EH (cell line): ENCODE measurements around the gene GSTP1.
"Not testable (repeated sequence)": the region's sequence is repeated elsewhere in the genome, so short reads cannot be mapped to it uniquely, and the experiment has no call there.

Source experiments
- DNase-seq: peaks from one replicate; pipeline ENCODE4 v3.0.0-alpha.2; 2015; ENCODE audit warnings: low read depth

The GSTP1 gene

DNA sequence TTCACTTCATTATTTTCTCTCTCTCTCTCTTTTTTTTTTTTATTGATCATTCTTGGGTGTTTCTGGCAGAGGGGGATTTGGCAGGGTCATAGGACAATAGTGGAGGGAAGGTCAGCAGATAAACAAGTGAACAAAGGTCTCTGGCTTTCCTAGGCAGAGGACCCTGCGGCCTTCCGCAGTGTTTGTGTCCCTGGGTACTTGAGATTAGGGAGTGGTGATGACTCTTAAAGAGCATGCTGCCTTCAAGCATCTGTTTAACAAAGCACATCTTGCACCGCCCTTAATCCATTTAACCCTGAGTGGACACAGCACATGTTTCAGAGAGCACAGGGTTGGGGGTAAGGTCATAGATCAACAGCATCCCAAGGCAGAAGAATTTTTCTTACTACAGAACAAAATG lies 13.8 kb downstream of the GSTP1 start:
- not testable (repeated sequence) for DNase-seq

DNA sequence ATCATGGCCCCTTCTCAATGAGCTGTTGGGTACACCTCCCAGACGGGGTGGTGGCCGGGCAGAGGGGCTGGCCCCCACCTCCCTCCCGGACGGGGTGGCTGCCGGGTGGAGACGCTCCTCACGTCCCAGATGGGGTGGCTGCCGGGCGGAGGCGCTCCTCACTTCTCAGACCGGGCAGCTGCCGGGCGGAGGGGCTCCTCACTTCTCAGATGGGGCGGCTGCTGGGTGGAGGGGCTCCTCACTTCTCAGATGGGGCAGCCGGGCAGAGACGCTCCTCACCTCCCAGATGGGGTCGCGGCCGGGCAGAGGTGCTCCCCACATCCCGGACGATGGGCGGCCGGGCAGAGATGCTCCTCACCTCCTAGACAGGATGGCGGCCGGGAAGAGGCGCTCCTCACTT lies 14.4 kb downstream of the GSTP1 start:
- not testable (repeated sequence) for DNase-seq

DNA sequence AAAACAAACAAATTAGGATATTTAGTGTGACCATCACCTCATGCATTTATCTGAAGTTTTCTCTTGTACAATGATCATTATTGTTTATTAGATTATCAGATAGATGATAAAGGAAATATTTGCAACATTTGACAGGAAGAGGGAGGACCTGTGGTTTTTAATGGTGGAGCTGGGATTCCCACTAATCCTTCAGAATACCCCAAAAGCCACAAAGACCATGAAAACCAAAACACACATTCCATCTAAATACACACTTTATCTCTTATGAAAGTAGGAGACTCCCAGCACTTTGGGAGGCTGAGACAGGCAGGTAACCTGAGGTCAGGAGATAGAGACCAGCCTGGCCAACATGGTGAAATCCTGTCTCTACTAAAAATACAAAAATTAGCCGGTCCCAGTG lies 15.5 kb downstream of the GSTP1 start:
- DNase-seq = no peak

DNA sequence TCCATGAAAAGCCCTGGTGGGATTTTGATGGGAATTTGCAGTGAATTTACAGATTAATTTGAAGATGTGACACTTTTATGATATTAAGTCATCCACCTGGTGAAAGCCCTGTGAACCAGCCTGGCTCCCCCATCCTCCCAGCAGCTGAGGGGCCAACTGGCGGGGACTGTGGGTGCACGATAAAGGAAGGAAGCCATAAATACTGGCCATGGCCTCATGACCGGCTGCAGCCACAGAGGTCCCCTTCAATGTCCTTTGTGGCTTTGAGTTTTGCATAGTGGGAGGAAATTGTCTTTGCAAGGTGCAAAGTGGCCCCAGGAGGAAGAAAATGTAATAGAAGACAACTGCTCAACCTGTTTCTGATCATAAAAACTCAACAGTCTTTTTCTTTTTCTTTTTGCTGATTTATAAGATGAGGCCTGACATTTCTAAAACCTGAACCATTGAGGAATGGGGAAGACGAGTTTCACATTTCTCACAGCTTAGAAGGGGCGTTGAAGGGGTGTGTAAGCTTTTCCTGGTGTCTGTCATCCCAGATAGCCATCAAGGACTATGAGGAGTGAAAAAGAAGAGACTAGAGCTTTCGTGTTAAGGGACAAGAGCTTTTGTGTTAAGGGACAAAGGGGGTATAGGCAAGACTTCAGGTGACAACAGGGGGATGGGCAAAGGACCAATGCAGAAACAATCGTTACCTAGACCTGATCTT lies 16.9 kb downstream of the GSTP1 start:
- no peak for DNase-seq

DNA sequence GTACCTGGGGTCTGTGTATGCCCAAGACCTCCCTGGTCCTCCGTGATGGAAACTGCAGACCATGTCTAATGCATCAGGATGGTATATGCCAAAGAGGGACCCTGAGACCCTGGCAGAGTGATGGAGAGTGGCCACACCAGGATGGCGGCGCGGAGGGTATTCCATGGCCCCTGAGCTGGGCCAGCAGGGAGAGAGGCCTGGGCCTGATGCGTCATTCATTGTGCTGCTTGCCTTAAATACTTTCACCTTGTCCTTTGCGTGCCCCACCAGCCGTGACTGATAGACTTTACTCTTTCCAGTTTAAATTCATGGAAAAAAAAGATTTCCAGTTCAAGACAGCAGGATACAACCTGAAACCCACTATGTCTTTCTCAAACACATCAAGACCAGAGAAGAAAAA lies 17.5 kb downstream of the GSTP1 start:
- DNase-seq = no peak

DNA sequence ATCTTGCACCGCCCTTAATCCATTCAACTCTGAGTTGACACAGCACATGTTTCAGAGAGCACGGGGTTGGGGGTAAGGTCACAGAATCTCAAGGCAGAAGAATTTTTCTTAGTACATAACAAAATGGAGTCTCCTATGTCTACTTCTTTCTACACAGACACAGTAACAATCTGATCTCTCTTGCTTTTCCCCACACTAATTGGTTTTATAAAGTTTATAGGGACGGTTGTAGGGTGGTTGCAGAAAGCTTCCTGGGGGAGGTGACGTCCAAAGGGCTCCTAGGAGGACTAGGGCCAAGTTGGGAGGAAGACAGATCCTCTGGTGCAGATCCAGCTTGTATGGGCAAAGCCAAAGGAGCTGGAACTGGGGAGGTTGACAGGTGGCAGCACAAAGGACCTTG lies 20.5 kb downstream of the GSTP1 start:
- not testable (repeated sequence) for DNase-seq

DNA sequence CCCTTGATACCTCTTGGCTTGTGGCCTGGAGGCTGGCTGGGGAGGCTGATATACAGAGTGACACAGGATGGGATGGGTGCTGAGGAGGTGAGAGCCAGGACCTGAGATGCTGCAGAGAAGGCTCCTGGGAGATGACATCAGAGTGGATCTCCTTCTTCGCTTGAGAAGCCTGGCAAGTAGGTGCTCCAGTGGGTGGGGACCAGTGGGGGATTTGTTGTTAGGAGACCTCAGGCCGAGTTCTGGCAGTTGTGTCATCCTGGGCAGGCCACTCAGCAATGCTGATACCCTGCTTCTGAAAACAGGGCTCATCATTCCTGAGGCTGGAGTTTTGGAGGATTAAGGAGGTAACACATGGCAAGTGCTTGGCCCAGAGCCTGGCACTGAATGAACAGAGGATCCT lies 21.2 kb downstream of the GSTP1 start:
- no peak for DNase-seq

DNA sequence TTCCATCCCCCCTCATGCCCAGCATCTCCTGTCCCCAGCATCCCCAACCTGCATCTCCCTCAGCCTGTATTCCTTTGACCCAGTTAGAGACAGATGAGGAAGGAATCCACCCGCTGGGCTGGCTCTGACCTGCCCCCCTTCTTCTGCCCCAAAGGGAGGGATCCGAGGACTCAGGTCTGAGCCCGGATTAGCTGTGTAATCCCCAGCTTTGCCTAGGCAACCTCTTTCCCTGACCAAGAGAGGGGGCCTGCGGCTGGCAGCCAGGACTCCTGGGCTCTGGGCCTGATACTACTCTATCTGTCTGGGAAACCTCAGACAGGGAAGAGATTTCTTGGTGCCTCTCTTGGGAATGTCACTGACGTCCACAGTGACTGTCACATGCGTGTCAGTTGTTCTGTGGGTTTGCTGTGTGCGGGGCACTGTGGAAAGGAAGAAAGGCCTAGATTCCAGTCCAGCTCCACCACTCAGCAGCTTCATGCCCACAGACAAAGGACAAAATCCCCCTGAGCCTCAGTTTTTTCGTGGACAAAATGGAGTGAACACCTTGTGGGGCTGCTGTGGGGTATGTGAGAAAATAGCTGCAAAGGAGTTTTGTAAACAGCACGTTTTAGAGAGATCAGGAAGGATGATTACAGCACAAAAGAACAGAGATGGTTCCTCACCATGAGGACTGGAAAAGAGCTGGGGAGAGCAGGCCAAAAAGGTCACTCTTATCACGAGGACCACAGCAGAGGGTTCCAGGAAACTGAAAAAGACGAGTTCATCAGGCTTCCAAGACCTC lies 21.8 kb downstream of the GSTP1 start:
- no peak for DNase-seq

DNA sequence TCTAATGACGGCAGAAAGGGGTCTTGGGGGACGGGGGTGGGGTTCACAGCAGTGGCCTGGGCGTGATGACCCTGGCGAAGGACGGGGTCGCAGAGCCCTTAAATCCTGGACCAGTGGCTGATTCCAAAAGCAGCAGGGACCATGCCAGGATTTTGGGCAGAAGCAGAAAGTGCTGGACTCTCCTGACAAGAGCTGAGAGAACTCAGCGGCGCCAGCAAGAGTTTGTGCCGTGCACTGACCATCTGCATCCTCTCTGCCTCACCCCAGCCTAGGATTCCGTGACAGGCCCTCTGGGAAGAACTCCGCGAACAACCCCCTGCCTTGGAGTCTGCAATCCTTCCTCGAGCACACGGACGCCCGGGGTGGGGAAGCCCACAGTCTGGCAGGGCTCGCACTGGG lies 22.5 kb downstream of the GSTP1 start:
- DNase-seq = peak; percentile 39

DNA sequence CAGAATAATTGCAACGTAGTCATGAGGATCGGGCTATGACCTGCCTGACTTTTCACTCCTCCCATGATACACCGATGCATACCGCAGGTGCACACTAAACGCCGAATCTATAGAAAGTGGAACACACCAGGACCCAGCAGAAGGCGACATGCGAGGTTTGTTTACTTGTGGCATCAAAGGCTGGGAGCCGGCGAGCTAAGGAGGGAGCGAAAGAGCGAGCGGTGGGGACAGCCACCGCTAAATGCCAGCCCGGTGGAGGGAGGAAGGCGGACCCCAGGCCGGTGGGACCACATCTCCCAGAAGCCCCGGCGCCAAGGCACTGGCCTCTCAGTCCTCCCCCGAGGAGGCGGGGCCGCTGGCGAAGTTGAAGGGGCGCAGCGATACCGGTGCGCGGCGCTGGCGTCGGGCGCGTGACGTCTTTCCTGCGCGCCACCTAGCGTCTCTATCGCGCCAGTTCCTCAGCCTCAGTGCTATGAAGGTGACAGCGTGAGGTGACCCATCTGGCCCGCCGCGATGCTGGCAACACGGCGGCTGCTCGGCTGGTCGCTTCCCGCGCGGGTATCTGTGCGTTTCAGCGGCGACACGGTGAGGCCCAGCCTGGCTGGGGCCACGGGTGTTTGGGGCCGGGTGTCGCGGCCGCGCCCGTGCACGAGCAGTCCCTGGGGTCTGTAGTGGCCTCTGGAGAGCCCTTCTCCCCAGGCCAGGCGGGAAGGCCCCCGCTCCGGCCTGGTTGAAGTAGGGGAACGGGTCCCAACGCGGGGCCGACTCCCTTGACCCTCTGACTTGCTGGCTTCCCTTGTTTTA lies 23.1 kb downstream of the GSTP1 start, which contains the start of gene NDUFV1:
Gene NDUFV1, plus strand, starts transcription at position 445 of the 804 bp plus-strand sequence. Its CDS starts 69 bp downstream, at position 514.
- DNase-seq = peak; percentile 93

DNA sequence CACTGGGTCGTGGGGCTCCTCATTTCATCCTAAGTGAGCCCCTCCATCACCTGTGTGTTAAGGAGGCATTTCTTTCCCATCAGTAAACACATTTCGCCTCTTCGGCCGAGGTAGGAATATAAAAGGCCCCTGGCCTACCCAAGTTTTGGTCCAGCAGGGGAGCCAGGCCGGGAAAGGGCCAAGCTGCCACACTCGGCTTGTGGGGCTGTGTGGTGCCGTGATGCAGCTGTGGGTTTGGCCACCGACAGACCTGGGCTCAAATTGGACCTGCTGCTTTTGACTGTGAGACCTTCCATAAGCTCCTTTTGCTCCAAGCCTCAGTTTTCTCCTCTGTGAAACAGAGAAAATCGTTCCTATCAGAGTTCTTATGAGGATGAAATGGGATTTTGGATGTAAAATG lies 23.9 kb downstream of the GSTP1 start:
- DNase-seq = no peak

DNA sequence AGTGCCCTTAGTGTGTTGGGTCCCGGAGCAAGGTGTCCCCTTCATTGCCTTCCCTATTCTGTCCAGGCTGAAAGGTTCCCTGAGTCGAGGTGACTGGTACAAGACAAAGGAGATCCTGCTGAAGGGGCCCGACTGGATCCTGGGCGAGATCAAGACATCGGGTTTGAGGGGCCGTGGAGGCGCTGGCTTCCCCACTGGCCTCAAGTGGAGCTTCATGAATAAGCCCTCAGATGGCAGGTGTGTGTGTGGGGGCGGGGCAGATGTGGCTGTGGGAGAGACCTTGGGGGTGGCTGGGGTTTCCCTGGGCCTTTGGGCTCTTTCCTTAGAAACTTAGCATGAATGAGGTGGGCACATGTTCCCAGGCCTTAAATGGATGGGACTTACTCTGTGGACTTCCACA lies 24.9 kb downstream of the GSTP1 start:
- DNase-seq = no peak

DNA sequence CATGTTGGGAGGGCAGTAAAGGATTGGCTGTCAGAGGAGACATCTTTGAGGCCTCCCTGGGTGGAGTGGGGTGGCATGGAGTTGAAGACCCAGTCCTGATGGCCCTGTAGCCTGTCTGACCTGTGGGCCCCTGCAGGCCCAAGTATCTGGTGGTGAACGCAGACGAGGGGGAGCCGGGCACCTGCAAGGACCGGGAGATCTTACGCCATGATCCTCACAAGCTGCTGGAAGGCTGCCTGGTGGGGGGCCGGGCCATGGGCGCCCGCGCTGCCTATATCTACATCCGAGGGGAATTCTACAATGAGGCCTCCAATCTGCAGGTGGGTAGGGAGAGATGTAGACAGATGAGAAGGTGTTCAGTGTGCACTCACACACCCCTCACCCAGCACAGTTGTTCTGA lies 25.7 kb downstream of the GSTP1 start:
- no peak for DNase-seq

DNA sequence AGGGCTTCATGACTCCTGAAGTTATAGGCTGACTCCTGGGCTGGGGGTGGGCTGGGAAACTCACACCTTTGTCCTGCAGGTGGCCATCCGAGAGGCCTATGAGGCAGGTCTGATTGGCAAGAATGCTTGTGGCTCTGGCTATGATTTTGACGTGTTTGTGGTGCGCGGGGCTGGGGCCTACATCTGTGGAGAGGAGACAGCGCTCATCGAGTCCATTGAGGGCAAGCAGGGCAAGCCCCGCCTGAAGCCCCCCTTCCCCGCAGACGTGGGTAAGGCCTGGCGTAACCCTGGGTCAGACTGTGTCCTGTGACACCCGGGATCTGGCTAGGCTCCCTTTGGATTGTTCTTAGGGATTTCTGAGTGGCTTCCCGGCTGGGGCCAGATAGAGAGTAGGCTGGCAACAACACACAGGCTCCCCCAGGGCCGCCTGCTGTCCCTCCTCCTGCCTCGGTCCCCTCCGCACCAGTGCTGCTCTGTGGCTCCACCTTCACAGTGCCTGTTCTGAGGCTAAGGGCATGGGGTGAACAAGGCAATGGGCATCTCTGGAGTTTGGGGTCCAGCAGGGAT lies 26.8 kb downstream of the GSTP1 start:
- DNase-seq = no peak

DNA sequence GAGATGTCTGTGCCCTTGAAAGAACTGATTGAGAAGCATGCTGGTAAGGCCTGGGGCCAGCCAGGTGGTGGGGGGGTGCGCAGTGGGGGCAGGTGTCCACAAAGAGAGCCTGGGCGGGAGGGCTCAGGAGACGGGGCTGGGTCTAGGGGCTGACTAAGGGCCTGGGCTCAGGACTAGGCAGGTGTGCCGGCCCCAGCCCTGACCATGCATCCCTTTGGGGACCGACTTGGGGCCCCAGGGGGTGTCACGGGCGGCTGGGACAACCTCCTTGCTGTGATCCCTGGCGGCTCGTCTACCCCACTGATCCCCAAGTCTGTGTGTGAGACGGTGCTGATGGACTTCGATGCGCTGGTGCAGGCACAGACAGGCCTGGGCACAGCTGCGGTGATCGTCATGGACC lies 27.6 kb downstream of the GSTP1 start:
- no peak for DNase-seq

DNA sequence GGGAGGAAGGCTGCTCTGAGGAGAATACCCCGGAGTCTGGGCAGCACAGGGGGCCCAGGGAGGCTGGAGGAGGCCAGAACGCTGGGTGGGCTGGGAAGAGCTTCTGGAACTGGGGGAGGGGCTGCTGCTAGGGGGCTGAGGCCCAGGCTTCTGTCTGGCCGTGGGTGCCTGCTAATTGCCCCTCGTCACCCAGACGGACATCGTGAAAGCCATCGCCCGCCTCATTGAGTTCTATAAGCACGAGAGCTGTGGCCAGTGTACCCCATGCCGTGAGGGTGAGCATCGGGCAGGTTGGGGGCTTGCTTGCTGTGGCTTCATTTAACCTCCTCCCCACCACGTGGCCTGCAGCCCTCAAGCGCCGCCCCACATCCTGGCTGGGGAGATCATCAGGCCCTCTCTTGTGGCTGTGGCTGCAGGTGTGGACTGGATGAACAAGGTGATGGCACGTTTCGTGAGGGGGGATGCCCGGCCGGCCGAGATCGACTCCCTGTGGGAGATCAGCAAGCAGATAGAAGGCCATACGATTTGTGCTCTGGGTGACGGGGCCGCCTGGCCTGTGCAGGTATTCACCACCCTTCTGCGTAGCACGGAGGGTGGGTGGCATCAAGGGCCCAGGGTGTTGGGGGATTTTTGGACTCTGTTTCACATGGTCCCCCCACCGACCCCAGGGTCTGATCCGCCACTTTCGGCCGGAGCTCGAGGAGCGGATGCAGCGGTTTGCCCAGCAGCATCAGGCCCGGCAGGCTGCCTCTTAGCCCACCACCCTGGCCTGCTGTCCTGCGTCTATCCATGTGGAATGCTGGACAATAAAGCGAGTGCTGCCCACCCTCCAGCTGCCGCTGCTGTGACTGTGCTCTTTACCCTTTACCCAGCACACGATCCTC lies 28.3 kb downstream of the GSTP1 start:
- DNase-seq = no peak

DNA sequence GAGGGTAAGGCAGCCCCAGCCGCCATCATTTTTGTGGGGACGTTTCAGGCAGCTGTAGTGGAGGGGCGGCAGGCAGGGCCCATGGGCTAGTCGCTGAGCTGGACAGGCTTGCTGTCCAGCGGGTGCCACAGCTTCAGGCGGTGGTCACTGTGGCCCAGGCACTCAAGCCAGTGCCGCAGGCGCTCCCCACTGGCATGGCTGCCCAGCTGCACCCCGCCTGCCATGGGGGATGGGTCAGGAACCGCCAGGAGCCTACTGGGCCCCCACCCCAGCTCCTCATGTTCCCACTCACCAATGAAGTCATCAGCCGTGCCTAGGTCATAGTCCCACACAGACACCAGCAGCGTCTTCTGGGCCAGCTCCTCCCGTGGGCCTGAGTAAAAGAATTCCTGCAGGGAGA lies 29.1 kb downstream of the GSTP1 start:
- no peak for DNase-seq

DNA sequence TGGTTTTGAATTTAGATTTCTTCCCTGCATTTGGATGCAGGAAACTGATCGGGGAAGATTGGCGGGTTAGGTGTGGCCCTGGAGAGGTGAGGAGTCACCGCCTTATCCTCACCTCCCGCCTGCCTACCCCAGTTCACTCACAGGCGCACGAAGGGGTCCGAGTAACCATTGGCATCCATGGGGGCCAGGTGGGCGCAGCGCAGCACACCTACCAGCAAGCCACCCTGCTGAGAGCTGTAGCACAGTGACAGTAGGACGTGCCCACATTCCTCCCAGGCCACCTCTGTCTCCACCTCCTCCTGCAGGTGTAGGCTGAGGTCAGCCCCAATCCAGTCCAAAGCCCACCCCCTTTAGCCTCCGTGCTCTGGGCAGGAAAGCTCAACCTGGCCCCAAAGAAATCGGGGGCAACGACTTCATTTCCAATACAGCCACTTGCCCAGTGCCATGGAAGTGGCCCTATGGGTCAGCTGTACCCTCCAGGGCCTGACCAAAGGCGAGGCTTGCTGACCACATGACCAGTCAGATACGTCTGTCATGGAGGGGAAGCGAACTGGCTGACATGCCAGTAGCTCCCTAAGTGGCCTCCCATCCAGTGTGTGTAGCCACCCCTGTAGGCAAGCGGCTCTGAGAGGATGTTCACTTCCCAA lies 29.8 kb downstream of the GSTP1 start:
- no peak for DNase-seq

DNA sequence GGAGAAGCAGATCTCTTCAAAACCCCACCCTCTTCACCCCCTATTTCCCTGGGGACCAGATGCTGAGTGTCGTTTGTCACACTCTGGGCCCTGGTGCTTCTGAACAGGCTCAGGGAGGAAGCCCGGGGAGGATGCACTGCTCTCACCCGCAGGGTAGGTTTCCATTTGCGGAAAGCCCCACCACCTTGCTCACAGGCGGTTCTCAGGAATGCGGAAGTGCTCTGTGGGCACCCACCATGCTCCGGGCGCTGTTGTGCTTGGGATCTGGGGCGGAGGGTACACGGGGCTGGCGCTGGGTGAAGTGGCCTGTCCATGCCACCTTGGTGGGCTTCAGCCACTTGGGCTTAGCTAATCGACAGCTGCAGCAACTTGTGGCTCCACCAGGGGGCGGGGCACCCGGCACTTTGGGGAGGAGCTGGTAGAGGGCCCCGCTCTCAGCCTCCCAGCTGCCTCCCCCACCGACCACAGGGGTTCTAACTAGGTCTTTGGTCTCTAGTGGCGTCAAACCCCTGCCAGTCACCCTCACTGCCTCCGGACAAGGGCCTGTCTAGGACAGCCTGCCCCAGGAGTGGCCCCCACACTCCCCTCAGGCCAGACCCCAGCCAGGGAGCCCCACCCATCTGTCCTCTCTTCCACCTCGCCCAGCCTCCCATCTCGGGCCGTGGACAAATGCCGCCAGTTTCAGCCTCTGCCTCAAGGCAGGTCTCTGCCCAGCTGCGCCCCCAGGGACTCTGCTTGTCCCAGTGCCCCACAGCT lies 30.5 kb downstream of the GSTP1 start:
- peak; percentile 67 for DNase-seq
